Stimulated activated effector memory CD8-positive, alpha-beta T cell treated with anti-CD3 and anti-CD28 coated beads, Interleukin-12 subunit alpha, Interleukin-12 subunit beta, amount 100 ng/mL, for 72 hours (primary cell): ENCODE data around the gene SDCCAG8.

Source experiments
- ATAC-seq: fragments of 150-1000 bp; cut with Tn5 transposase; 2 replicates; pipeline ENCODE4 v1.10.0; 2021
- DNase-seq, 2 donors: peaks; one replicate each; pipeline ENCODE4 v3.0.0; 2021 to 2022; ENCODE audit warnings: low spot score in 2 of 2
- H3K27ac Mint-ChIP-seq: one replicate; pipeline ENCODE4 v1.8.0; 2022; ENCODE audit warnings: mild to moderate bottlenecking, mixed read lengths
- H3K36me3 Mint-ChIP-seq: one replicate; pipeline ENCODE4 v1.8.0; 2022; ENCODE audit warnings: mild to moderate bottlenecking, mixed read lengths
- H3K4me1 Mint-ChIP-seq: one replicate; pipeline ENCODE4 v1.8.0; 2022; ENCODE audit warnings: mixed read lengths
- H3K4me3 Mint-ChIP-seq: one replicate; pipeline ENCODE4 v1.8.0; 2022; ENCODE audit warnings: mild to moderate bottlenecking, mixed read lengths
- H3K9me3 Mint-ChIP-seq: one replicate; pipeline ENCODE4 v1.8.0; 2022; ENCODE audit warnings: mixed read lengths

Gene SDCCAG8

GRCh38 chr1:243363832-243364231 lies 108.0 kb downstream of the SDCCAG8 start:
- no peaks in the 10 kb centered on the region for H3K9me3 Mint-ChIP-seq
- no peak overlapping the region for H3K4me3 Mint-ChIP-seq
- ATAC-seq (no peak), DNase-seq (no peak)
- H3K4me1 Mint-ChIP-seq = no peaks in the 10 kb centered on the region
- H3K27ac Mint-ChIP-seq = no peak overlapping the region
- H3K36me3 Mint-ChIP-seq = no peaks in the 10 kb centered on the region

- Mint-ChIP-seq H3K4me1 (no peaks in the 10 kb centered on the region), H3K4me3 (no peak overlapping the region), H3K27ac (no peak overlapping the region), H3K36me3 (no peaks in the 10 kb centered on the region), H3K9me3 (no peaks in the 10 kb centered on the region)
- ATAC-seq (no peak), DNase-seq (no peak)
Measured at GRCh38 chr1:243364330-243364729, 108.5 kb downstream of the SDCCAG8 start.

GRCh38 chr1:243364866-243365265 lies 109.0 kb downstream of the SDCCAG8 start:
- Mint-ChIP-seq H3K27ac (no peak overlapping the region), H3K36me3 (no peaks in the 10 kb centered on the region), H3K4me3 (no peak overlapping the region), H3K9me3 (no peaks in the 10 kb centered on the region), H3K4me1 (no peaks in the 10 kb centered on the region)
- no peak for DNase-seq
- ATAC-seq = no peak

- ATAC-seq = no peak
Measured at GRCh38 chr1:243367314-243367713, 111.5 kb downstream of the SDCCAG8 start.

GRCh38 chr1:243374412-243374811 lies 118.6 kb downstream of the SDCCAG8 start:
- ATAC-seq (no peak), DNase-seq (no peak)
- Mint-ChIP-seq H3K4me3 (no peak overlapping the region), H3K4me1 (no peaks in the 10 kb centered on the region), H3K27ac (no peak overlapping the region), H3K9me3 (peaks cover 7% of the 10 kb centered on the region), H3K36me3 (peaks cover 8% of the 10 kb centered on the region)

More at GRCh38 chr1:243367314-243367713, 111.5 kb downstream of the SDCCAG8 start:
- no peaks in the 10 kb centered on the region for H3K36me3 Mint-ChIP-seq
- no peak overlapping the region for H3K27ac Mint-ChIP-seq
- H3K4me3 Mint-ChIP-seq = no peak overlapping the region
- H3K9me3 Mint-ChIP-seq = no peaks in the 10 kb centered on the region
- no peak for DNase-seq
- no peaks in the 10 kb centered on the region for H3K4me1 Mint-ChIP-seq

GRCh38 chr1:243375596-243375995 lies 119.8 kb downstream of the SDCCAG8 start:
- H3K27ac Mint-ChIP-seq = no peak overlapping the region
- ATAC-seq = no peak
- H3K9me3 Mint-ChIP-seq = peaks cover 7% of the 10 kb centered on the region
- no peak for DNase-seq
- peaks cover 9% of the 10 kb centered on the region for H3K36me3 Mint-ChIP-seq
- H3K4me1 Mint-ChIP-seq = no peaks in the 10 kb centered on the region
- no peak overlapping the region for H3K4me3 Mint-ChIP-seq

- no peak for ATAC-seq
- H3K36me3 Mint-ChIP-seq = peaks cover 9% of the 10 kb centered on the region
- H3K4me1 Mint-ChIP-seq = no peaks in the 10 kb centered on the region
- H3K27ac Mint-ChIP-seq = no peak overlapping the region
- H3K9me3 Mint-ChIP-seq = peaks cover 7% of the 10 kb centered on the region
- no peak for DNase-seq
- no peak overlapping the region for H3K4me3 Mint-ChIP-seq
Measured at GRCh38 chr1:243378669-243379068, 122.8 kb downstream of the SDCCAG8 start.

- no peak for DNase-seq
- no peak overlapping the region for H3K4me3 Mint-ChIP-seq
- no peak overlapping the region for H3K27ac Mint-ChIP-seq
- H3K9me3 Mint-ChIP-seq = peaks cover 3% of the 10 kb centered on the region
- ATAC-seq = no peak
- no peaks in the 10 kb centered on the region for H3K4me1 Mint-ChIP-seq
- peaks cover 9% of the 10 kb centered on the region for H3K36me3 Mint-ChIP-seq
Measured at GRCh38 chr1:243379208-243379607, 123.4 kb downstream of the SDCCAG8 start.

- Mint-ChIP-seq H3K36me3 (peaks cover 9% of the 10 kb centered on the region), H3K9me3 (no peaks in the 10 kb centered on the region), H3K4me3 (no peak overlapping the region), H3K27ac (no peak overlapping the region), H3K4me1 (no peaks in the 10 kb centered on the region)
- ATAC-seq (no peak), DNase-seq (no peak)
Measured at GRCh38 chr1:243379706-243380105, 123.9 kb downstream of the SDCCAG8 start.

GRCh38 chr1:243388276-243388675 lies 132.4 kb downstream of the SDCCAG8 start:
- no peak overlapping the region for H3K27ac Mint-ChIP-seq
- DNase-seq (no peak), ATAC-seq (no peak)
- H3K4me3 Mint-ChIP-seq = no peak overlapping the region
- H3K36me3 Mint-ChIP-seq = no peaks in the 10 kb centered on the region
- no peaks in the 10 kb centered on the region for H3K9me3 Mint-ChIP-seq
- H3K4me1 Mint-ChIP-seq = peaks cover 13% of the 10 kb centered on the region

GRCh38 chr1:243390162-243390791 lies 134.4 kb downstream of the SDCCAG8 start:
- no peaks in the 10 kb centered on the region for H3K36me3 Mint-ChIP-seq
- no peak for DNase-seq

GRCh38 chr1:243391355-243391754 lies 135.5 kb downstream of the SDCCAG8 start:
- no peak overlapping the region for H3K27ac Mint-ChIP-seq
- H3K9me3 Mint-ChIP-seq = no peaks in the 10 kb centered on the region

More at GRCh38 chr1:243390162-243390791, 134.4 kb downstream of the SDCCAG8 start:
- ATAC-seq = peak; percentile 97
- Mint-ChIP-seq H3K4me1 (peaks cover 13% of the 10 kb centered on the region), H3K9me3 (no peaks in the 10 kb centered on the region), H3K4me3 (no peak overlapping the region), H3K27ac (no peak overlapping the region)

GRCh38 chr1:243393096-243393495 lies 137.3 kb downstream of the SDCCAG8 start:
- Mint-ChIP-seq H3K4me1 (peaks cover 13% of the 10 kb centered on the region), H3K36me3 (peaks cover 6% of the 10 kb centered on the region), H3K4me3 (no peak overlapping the region), H3K9me3 (no peaks in the 10 kb centered on the region), H3K27ac (no peak overlapping the region)
- DNase-seq (no peak), ATAC-seq (no peak)

More at GRCh38 chr1:243391355-243391754, 135.5 kb downstream of the SDCCAG8 start:
- Mint-ChIP-seq H3K4me3 (no peak overlapping the region), H3K36me3 (no peaks in the 10 kb centered on the region), H3K4me1 (peaks cover 13% of the 10 kb centered on the region)
- ATAC-seq (no peak), DNase-seq (no peak)

GRCh38 chr1:243394066-243394465 lies 138.2 kb downstream of the SDCCAG8 start:
- Mint-ChIP-seq H3K4me3 (no peak overlapping the region), H3K27ac (no peak overlapping the region), H3K36me3 (peaks cover 6% of the 10 kb centered on the region), H3K9me3 (no peaks in the 10 kb centered on the region), H3K4me1 (peaks cover 13% of the 10 kb centered on the region)
- DNase-seq = no peak
- ATAC-seq = no peak

GRCh38 chr1:243394601-243395464 lies 139.0 kb downstream of the SDCCAG8 start:
- Mint-ChIP-seq H3K4me3 (no peak overlapping the region), H3K4me1 (peaks cover 13% of the 10 kb centered on the region), H3K36me3 (peaks cover 6% of the 10 kb centered on the region), H3K27ac (no peak overlapping the region), H3K9me3 (no peaks in the 10 kb centered on the region)
- no peak for DNase-seq
- ATAC-seq = no peak

- Mint-ChIP-seq H3K36me3 (peaks cover 6% of the 10 kb centered on the region), H3K4me1 (no peaks in the 10 kb centered on the region), H3K9me3 (no peaks in the 10 kb centered on the region), H3K27ac (no peak overlapping the region), H3K4me3 (no peak overlapping the region)
- ATAC-seq = no peak
- no peak for DNase-seq
Measured at GRCh38 chr1:243396424-243396823, 140.6 kb downstream of the SDCCAG8 start.
